ENCODE measurements around the gene ELAPOR1. TPM values are rescaled to one million over a fixed set of nuclear protein-coding genes. Genes with fewer than 3 reads are reported as not detected.

ELAPOR1 gene
- total RNA-seq, 1 donor: 0.43 TPM

DNA sequence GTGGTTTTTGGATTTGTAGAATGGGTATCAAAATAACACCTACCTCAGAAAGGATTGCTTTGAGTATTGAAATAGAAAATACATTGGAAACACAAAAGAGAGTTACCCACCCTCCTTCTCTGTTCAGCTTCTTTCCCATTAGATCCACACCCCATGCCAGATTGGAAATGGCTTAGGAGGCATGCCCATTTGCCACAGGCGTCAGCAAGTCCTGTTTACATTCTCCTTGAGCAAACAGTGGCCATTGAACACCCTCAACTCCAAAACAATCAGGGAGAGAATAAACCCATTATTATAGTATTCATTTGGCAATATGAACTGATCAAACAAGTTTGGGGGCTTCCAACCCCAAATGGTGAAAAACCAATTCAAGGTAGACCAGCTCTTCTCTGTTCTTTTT lies 2.4 kb downstream of the ELAPOR1 start:
- no peak for DNase-seq (ENCODE audit: low read depth)
- TF ChIP-seq, protein P1, sequence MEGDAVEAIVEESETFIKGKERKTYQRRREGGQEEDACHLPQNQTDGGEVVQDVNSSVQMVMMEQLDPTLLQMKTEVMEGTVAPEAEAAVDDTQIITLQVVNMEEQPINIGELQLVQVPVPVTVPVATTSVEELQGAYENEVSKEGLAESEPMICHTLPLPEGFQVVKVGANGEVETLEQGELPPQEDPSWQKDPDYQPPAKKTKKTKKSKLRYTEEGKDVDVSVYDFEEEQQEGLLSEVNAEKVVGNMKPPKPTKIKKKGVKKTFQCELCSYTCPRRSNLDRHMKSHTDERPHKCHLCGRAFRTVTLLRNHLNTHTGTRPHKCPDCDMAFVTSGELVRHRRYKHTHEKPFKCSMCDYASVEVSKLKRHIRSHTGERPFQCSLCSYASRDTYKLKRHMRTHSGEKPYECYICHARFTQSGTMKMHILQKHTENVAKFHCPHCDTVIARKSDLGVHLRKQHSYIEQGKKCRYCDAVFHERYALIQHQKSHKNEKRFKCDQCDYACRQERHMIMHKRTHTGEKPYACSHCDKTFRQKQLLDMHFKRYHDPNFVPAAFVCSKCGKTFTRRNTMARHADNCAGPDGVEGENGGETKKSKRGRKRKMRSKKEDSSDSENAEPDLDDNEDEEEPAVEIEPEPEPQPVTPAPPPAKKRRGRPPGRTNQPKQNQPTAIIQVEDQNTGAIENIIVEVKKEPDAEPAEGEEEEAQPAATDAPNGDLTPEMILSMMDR (IDR thresholded peaks at IDR 0.05; ENCODE audit: insufficient read depth, low read depth, low read length): no peak
- H3K4me3 ChIP-seq (ENCODE audit: low read depth, low read length): no peak overlapping the region

DNA sequence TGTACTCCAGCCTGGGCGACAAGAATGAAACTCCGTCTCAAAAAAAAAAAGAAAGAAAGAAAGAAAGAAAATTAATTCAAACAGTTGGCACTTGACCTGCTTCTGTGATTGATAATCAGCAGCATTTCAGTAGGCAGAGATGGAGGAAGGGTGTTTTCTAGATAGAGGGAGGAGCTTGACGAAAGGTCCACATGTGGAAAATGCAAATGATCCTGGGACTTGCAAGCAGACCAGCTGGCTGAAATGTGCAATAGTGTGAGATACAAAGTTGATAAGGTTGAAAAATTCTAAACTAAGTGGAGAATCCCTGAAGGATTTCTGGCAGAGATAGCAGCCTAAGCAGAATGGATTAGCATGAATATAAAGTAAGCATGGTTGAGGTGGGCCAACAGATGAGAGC lies 4.2 kb downstream of the ELAPOR1 start:
- no peak overlapping the region for H3K4me3 ChIP-seq (ENCODE audit: low read depth, low read length)
- TF ChIP-seq, protein P1 (IDR thresholded peaks at IDR 0.05; ENCODE audit: insufficient read depth, low read depth, low read length): no peak
- peak; percentile 8 for DNase-seq (ENCODE audit: low read depth)

DNA sequence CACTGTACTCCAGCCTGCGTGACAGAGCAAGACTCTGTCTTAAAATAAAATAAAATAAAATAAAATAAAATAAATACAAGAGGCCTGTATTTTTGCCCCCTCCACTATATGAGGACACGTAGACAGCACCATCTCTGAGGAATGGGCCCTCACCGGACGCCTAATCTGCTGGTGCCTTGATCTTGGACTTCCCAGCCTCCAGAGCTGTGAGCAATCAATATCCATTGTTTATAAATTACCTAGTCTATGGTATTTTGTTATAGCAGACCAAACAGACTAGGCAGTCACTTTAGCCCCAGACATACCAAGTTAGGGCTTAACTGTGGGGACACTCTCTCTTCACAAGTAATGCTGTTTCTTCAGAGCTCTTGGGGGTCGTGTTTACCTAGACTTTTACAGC lies 6.4 kb downstream of the ELAPOR1 start:
- no peak for DNase-seq (ENCODE audit: low read depth)
- TF ChIP-seq, protein P1 (IDR thresholded peaks at IDR 0.05; ENCODE audit: insufficient read depth, low read depth, low read length): no peak
- no peak overlapping the region for H3K4me3 ChIP-seq (ENCODE audit: low read depth, low read length)

DNA sequence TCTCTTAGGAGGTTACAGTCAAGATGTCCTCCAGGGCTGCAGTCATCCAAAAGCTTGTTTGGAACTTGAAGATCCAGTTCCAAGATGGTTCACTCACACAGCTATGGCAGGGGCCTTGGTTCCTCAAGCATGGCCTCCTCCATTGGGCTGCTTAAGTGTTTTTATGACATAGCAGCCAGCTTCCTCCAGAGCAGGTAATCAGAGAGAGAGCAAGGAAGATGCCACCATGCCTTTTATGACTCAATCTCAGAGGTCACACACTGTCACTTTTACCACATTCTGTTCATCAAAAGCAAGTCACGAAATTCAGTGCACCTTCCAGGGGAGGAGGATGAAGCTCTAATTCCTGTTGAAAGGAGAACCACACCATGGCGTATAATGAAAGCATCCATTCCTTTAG lies 17.1 kb downstream of the ELAPOR1 start:
- TF ChIP-seq, protein P1 (IDR thresholded peaks at IDR 0.05; ENCODE audit: insufficient read depth, low read depth, low read length): no peak
- no peak overlapping the region for H3K4me3 ChIP-seq (ENCODE audit: low read depth, low read length)
- DNase-seq (ENCODE audit: low read depth): no peak

DNA sequence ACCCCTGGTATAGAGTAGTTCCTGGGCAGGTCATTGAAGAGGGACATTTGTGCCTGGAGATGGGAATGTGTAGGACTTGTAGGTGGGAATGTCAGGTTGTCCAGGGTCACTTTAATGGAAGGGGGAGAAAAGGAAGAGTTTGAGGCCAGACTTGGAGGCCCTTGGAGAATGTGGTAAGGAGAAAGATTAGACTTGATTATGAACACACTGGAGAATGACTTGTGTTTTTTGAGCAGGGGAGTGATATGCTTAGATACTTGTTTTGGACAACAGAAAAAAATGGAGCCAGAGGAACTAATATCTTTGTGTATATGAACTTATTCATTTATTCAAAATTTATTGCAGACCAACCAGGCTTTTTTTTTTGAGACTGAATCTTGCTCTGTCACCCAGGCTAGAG lies 17.9 kb downstream of the ELAPOR1 start:
- DNase-seq (ENCODE audit: low read depth): no peak
- TF ChIP-seq, protein P1 (IDR thresholded peaks at IDR 0.05; ENCODE audit: insufficient read depth, low read depth, low read length): no peak

DNA sequence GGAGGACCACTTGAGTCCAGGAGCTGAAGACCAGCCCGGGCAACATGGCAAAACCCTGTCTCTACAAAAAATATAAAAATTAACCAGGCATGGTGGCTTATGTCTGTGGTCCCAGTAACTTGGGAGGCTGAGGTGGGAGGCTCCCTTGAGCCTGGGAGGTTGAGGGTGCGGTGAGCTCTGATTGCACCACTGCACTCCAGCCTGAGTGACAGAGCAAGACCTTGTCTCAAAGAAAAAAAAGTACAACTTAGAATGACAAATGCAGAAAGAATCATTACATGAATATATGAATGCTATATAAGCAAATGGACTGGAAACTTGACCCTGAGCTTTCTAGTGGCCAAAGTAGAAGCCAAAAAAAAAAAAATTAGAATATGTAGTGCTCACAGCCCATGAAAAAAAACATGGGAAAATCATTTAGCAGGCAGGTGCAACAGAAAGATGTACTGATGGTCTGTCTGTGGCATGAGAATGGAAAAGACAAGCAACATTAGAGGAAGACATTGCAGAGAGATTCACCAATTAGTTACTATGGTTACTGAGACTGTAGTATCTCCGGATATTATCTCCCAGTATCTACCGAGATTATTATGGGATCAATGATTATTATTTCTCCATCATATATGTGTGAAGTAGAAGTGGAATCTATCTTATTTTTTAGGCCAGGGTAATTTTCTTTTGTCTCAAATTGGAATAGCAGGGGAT lies 19.2 kb downstream of the ELAPOR1 start:
- TF ChIP-seq, protein P1 (IDR thresholded peaks at IDR 0.05; ENCODE audit: insufficient read depth, low read depth, low read length): no peak
- H3K4me3 ChIP-seq (ENCODE audit: low read depth, low read length): no peak overlapping the region
- DNase-seq (ENCODE audit: low read depth): no peak

More for the DNA sequence above, 17.9 kb downstream of the ELAPOR1 start:
- H3K4me3 ChIP-seq (ENCODE audit: low read depth, low read length): no peak overlapping the region

DNA sequence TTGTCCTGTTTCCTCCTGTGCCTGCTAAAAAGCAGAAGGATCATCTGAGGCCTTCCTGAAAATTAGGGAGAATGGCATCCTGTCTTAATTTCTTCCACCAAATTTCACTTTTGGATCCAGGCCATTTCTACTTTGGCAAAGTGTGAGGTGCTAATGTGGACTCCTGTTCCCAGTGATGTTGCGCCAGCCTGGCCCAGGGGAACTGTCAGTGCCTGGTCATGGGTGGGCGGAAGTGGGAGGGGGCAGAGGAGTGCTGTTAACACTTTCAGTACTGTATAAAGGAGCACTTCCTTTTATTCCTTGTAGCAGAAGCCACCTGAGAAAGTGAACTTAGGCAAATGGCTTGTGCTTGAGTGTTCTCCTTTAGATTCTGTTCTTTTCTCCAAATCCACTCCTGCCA lies 19.9 kb downstream of the ELAPOR1 start:
- TF ChIP-seq, protein P1 (IDR thresholded peaks at IDR 0.05; ENCODE audit: insufficient read depth, low read depth, low read length): no peak
- DNase-seq (ENCODE audit: low read depth): no peak
- H3K4me3 ChIP-seq (ENCODE audit: low read depth, low read length): no peak overlapping the region

Measured in fibroblast of villous mesenchyme (primary cell).